ENCODE results near the gene MAGI3.
"Not testable (repeated sequence)": the region's sequence is repeated elsewhere in the genome, so short reads cannot be mapped to it uniquely, and the experiment has no call there.

The MAGI3 gene

GRCh38 chr1:113681596-113682337 lies 291.5 kb downstream of the MAGI3 start:
- no peak for DNase-seq (ENCODE audit: extremely low read depth in 1 of 2, low read depth in 1 of 2)

GRCh38 chr1:113683384-113684152 lies 293.3 kb downstream of the MAGI3 start:
- DNase-seq (ENCODE audit: extremely low read depth in 1 of 2, low read depth in 1 of 2): no peak

GRCh38 chr1:113684153-113684541 lies 293.8 kb downstream of the MAGI3 start:
- no peak for DNase-seq (ENCODE audit: extremely low read depth in 1 of 2, low read depth in 1 of 2)

GRCh38 chr1:113686891-113687618 lies 296.7 kb downstream of the MAGI3 start:
- no peak for DNase-seq (ENCODE audit: extremely low read depth in 1 of 2, low read depth in 1 of 2)

- no peak for DNase-seq (ENCODE audit: extremely low read depth in 1 of 2, low read depth in 1 of 2)
Measured at GRCh38 chr1:113691184-113691583, 300.9 kb downstream of the MAGI3 start.

- no peak for DNase-seq (ENCODE audit: extremely low read depth in 1 of 2, low read depth in 1 of 2)
Measured at GRCh38 chr1:113692342-113692741, 302.0 kb downstream of the MAGI3 start.

GRCh38 chr1:113692824-113693431 lies 302.6 kb downstream of the MAGI3 start:
- no peak for DNase-seq (ENCODE audit: extremely low read depth in 1 of 2, low read depth in 1 of 2)

- no peak for DNase-seq (ENCODE audit: extremely low read depth in 1 of 2, low read depth in 1 of 2)
Measured at GRCh38 chr1:113694910-113695309, 304.6 kb downstream of the MAGI3 start.

- DNase-seq (ENCODE audit: extremely low read depth in 1 of 2, low read depth in 1 of 2): no peak
Measured at GRCh38 chr1:113701429-113701828, 311.1 kb downstream of the MAGI3 start.

GRCh38 chr1:113714606-113715269 lies 324.4 kb downstream of the MAGI3 start:
- no peak for DNase-seq (ENCODE audit: extremely low read depth in 1 of 2, low read depth in 1 of 2)

- not testable (repeated sequence) for DNase-seq (ENCODE audit: extremely low read depth in 1 of 2, low read depth in 1 of 2)
Measured at GRCh38 chr1:113717506-113717905, 327.2 kb downstream of the MAGI3 start.

- DNase-seq (ENCODE audit: extremely low read depth in 1 of 2, low read depth in 1 of 2): not testable (repeated sequence)
Measured at GRCh38 chr1:113718621-113719020, 328.3 kb downstream of the MAGI3 start.

- DNase-seq (ENCODE audit: extremely low read depth in 1 of 2, low read depth in 1 of 2): no peak
Measured at GRCh38 chr1:113721010-113721409, 330.7 kb downstream of the MAGI3 start.

GRCh38 chr1:113732802-113733201 lies 342.5 kb downstream of the MAGI3 start:
- DNase-seq (ENCODE audit: extremely low read depth in 1 of 2, low read depth in 1 of 2): no peak

GRCh38 chr1:113734357-113735055 lies 344.2 kb downstream of the MAGI3 start:
- DNase-seq (ENCODE audit: extremely low read depth in 1 of 2, low read depth in 1 of 2): no peak
